GM19025 (cell line): ENCODE measurements around the gene HEXIM1.

Source experiments
- ATAC-seq: cut with Tn5 transposase; IDR thresholded peaks from one replicate; pipeline ENCODE4 v1.9.1; 2021; ENCODE audit warnings: mild to moderate bottlenecking, low read depth, moderate library complexity; ENCODE audit not compliant: unreplicated experiment

The HEXIM1 gene

DNA sequence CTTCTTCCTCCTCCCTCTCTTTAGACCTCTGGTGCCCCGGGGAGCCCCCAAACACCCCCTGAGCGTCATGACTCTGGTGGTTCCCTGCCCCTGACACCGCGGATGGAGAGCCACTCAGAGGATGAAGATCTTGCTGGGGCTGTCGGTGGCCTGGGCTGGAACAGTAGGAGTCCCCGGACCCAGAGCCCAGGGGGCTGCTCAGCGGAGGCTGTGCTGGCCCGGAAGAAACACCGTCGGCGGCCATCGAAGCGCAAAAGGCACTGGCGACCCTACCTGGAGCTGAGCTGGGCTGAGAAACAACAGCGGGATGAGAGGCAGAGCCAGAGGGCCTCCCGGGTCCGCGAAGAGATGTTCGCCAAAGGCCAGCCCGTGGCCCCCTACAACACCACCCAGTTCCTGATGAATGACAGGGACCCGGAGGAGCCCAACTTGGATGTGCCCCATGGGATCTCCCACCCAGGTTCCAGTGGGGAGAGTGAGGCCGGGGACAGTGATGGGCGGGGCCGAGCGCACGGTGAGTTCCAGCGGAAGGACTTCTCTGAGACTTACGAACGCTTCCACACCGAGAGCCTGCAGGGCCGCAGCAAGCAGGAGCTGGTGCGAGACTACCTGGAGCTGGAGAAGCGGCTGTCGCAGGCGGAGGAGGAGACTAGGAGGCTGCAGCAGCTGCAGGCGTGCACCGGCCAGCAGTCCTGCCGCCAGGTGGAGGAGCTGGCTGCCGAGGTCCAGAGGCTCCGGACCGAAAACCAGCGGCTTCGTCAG, 20.9 kb downstream of the HEXIM1 start:
- no peak for ATAC-seq

DNA sequence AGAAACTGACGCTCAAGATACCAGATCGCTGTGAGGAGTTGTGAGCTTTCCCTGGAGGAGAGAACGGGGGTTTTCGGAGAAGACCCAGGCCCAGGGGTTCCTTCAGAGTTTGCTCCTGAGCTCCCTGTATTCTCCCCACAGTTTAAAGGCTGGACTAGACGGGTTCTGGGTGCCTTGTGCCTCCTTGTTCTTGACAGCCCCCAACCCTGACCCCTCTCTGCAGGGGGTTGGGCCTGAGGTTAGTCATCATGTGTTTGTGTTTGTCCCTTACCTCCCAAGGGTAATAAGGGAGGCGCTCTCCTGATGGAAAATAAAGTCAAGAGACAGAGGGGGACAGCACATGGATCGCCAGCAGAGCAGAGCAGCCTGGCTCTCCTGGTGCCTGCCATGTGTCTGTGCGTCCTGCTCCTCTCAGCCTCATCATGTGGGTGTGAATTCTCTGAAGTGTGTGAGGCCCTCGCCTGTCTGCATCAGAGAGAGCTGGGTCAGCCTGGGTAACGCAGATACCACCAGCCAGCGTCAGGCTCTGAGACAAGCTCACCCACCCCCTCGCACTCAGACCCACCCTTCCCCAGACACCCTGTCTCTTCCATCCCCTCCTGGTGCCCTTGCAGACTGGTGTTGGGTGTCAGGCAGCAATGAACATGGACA, 22.1 kb downstream of the HEXIM1 start:
- ATAC-seq: no peak

DNA sequence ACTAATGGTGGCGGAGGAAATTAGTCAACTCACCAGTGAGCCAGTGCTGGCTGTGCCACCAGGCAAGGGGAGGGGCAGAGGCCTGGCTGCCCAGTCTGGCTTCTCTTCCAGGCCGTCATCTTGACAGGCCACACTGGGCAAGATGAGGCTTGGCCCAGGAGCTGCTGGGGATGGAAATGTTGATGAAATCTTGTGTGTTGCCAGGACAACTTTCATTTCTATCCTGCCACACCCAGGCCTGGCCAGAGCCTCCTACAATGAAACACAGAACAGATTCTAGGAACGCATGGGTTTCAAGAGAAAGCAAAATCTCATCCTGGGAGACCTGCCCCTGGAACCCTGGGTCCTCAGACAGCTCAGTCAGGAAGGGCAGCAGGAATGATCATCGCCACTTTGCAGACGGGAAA, 22.7 kb downstream of the HEXIM1 start:
- ATAC-seq: no peak

DNA sequence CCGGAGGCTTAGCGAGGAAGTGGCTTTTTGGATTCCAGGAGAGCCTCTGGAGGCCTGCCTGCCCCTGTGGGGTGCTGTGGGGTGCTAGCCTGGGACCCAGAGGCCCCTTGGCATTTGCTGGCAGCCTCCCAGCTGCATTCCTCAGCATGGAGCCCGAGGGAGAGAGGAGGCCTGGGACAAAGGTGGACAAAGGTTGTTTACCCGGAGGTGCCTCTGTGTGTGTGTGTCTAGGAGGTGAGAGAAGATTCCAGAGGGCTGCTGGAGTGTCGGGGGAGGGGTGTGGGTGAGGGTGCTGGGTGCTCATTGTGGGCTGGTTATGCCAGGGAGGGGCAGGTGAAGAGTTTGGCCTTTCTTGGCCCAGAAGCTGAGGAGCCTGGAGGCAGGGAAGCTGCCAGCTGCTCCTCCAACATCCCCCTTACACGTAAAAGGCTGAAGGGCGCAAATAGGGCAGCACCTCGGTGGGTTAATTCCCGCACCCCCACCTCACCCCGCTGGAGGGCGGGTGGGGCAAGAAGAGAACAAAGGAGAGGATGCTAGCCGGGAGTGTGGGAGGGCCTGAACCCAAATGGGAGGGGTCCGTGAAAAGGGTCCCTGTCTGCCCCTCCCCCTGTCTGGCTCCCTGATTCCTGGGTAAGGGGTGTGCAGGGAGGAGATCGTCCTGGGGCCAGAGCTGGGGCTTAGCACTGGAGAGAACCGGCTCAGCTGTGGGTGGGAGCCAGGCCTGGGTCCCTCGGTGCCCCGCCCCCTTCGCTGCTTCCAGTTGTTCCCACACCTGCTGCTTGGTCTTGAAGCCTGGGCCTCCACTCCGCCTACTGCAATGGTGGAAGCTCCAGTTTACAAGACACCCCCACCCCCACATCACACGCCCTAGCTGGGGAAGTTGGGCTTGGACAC, 23.3 kb downstream of the HEXIM1 start:
- ATAC-seq: no peak

DNA sequence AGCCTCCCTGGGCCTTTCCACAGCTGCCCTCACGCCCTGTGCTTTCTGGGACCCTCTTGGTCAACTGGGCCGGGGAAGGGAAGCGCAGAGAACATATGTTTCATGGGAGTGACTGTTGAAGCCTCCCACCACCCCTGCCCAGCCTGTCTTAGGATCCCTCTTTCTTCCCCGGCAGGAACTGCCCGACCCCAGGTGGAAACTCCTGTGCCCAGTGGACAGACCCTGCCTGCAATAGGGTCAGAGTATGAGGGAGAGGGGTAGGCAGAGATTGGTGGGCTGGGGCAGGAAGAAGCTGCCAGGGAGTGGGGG, 23.9 kb downstream of the HEXIM1 start:
- no peak for ATAC-seq

DNA sequence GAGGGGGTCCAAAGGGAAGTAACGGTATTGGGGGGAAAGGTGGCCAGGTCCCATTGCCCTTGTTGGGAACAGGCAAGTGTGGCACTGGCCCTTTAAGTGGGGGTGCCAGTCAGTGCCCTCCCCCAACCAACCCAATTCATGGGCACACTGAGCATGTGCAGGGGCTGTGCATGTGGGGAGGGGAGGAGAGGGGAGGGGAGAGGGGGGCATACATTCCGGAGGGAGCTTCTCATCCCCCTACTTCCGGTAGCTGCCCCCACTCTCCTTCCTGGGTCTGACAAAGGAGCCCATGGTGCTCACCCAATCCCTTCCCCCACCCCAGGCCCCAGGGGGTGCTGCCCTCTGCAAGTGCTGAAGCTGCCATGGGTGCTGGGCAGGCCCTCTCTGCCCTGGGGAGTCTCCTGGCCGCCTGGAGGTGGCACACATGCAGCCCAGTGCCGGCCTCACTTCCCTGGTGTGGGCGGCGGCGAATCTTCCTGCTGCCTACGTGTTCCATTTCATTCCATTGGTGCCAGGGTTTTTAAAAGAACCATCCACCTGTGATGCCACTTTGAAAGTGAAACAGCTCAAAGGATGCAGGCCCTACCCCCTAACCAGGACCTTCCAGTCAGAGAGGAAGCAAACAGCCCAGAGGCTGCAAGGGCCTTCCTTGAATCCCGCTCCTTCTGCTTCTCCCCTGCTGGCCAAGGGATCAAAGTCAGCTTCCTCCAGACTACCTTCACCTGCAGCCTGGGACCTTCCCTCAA, 24.4 kb downstream of the HEXIM1 start:
- no peak for ATAC-seq

DNA sequence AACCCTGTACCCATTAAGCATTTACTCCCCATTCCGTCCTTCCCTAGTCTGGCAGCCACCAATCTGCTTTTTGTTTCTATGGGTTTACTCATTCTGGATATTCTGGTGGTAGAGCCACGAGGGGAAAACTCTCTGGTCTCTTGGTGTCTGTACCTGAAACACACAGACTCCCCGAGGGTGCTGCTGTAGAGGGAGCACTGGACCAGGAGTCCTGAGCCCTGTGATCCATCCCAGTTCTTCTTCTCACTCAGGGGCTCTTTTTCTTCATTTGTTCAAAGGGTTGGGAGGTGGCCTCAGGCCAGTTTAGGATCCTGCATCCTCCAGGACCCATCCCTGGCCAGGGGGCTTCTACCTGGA, 27.5 kb downstream of the HEXIM1 start:
- no peak for ATAC-seq

DNA sequence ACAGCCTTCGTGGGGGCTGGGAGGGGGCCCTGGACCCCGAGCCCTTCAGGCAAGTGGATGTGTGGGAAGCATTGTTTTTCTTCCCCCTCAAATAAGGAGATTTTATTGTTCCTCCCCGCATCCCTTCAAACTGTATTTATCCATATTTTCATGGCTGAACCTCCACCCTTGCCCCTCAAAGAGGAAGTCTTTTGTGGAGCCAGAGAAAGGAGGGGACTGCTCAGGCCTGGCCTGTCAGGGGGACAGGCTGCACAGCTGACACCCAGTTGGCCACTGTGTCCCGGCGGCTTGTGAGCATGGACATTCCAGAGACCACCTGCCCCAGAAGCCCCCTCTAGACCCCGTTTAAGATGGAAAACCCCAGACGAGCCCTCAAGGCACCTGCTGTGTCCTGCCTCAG, 29.3 kb downstream of the HEXIM1 start:
- no peak for ATAC-seq

DNA sequence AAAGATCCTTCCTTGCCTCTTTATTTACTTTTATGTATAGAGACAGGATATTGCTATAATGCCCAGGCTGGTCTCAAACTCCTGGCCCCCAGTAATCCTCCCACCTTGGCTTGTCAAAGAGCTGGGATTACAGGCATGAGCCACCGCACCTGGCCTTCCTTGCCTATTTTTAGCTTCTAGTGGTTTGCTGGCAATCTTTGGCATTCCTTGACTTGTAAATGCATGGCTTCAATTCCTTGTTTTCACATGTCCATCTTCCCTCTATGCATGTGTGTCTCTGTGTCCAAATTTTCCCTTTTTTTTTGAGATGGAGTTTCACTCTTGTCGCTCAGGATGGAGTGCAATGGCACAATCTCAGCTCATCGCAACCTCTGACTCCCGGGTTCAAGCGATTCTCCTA, 35.9 kb downstream of the HEXIM1 start:
- no peak for ATAC-seq

DNA sequence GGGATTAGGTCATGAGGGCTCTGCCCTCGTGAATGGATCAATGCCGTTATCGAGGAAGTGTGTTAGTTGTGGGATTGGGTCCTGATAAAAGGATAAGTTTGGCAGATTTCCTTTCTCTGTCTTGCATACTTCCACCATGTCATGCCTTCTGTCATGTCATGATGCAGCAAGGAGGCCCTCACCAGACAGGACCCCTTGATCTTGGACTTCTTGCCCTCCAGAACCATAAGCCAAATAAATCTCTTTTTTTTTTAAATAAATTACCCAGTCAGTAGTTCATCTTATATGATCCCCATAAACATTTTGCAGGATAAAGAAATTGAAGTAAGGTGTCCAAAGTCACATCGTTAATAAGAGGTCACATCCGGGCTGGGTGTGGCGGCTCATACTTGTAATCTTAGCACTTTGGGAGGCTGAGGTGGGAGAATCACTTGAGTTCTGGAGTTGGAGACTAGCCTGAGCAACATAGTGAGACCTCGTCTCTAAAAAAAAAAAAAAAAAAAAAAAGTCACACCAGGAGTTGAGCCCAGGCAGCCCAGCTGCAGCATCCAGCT, 38.6 kb downstream of the HEXIM1 start:
- no peak for ATAC-seq

DNA sequence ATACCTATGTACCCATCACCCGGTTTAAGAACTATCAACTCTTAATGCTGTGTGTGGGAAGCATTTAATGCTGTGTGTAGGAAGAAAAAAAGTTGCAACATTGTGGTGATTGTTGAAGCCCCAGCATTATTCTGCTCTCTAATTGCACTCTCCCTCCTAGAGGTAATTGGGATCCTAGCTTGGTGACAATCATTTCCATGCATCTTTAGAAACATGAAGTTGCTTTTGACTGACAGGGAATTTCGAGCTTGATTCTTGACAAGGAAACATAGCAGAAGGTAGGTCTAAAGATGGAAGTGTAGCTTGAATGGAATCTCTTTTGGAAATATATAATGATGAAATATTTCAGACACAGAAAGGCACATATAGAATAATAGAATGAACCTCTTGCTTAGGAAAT, 40.7 kb downstream of the HEXIM1 start:
- no peak for ATAC-seq

DNA sequence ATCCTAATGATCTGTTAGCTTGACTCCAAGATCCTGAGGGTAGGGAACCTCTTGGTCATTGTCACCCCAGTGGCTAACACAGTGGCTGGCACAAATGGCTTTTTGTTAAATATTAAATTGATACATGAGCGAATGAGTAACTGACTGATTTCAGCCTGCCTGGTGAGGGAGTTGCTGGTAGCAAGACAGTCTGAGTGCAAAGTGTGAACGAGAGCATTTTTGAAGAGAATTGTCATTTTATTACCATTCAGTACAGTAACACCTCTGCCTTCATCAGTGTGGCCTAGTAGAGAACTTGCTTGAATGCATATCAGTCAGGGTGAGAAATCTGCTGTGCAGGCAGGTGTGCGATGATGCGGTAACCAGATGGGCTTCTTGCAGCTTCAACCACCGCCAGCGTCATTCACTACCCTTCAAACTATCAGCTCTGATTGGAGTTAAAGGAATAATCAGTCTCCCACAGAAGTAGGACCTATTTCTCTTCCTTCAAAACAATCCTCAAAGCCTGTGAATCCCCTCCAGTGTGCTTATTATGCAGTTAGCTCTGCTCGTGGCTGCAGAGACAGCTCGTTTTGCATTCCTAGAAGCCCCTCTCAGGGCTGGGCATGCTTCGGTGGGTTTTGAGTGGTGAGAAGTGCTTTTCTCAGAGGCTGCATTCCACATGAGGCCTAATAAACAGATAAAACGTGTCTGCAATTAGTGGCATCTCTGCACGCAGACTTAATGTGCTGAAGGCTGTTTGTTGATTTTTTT, 42.4 kb downstream of the HEXIM1 start:
- ATAC-seq: no peak

DNA sequence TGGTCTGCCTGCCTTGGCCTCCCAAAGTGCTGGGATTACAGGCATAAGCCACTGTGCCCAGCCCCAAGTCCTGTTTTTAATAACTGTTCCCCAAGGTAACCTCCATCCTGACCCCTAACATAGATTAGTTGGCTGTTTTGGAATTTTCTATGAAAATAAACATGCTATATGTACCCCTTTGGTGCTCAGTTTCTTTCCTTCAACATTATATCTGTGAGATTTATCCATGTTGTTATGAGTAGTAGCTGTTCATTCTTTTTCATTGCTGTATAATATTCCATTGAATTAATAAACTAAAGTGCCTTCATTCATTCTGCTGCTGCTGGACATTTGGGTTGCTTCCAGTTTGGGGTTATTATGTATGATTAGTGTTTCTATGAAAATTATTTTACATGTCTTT, 47.1 kb downstream of the HEXIM1 start:
- ATAC-seq: no peak

DNA sequence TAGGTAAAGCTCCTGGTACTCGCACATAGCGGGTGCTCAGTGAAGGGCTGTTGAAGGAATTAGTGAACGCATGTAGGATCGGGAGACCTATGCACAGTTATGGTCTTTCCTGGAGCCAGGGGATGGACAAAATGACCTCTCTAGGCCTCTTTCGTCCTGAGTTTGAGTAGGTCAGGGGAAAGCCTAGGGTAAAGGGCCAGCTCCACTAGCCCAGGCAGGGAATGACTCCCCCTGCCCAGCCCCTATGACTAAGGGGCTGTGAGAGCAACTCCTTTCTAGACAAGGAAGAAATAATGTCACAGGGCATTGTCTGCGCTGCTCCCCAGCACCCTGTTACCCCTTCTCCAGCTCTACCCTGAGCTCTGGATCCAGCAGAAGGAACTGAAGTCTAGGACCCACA, 48.8 kb downstream of the HEXIM1 start:
- ATAC-seq: no peak

DNA sequence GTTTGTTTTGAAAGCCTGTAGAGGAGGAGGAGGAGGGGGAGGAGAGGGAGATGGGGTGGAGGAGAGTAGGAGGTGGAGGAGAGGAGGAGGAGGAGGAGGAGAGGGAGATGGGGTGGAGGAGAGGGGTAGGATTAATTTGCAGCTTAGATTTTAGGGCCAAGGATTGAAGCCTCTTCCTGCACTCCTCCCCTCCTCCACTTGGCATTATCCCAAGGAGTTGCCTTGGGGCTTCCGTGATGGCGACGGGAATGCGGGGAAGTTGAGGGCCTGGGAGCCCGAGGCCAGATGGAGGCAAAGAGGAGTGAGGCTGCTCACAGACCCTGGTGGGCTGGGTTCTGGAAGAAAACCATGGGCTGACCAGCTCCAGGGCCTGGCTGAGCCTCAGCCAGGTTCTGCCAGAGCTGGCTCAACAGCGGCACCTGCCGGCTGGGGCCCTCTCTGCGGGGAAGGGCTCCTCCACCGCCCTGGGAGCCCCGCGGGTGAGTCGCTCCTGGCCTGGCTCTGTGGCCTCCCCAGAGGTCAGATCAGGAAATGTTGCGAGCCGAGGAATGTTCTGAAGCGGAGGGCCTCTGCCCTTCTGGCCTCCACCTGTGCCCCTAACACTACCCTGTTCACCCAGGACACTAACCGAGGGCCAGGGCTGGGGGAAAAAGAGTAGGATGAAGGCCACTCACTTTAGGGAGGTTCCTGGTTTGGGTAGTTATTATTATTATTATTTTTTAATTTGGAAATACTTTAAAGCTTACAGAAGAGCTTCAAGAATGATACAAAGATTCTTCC, 49.5 kb downstream of the HEXIM1 start:
- ATAC-seq: peak; percentile 82

DNA sequence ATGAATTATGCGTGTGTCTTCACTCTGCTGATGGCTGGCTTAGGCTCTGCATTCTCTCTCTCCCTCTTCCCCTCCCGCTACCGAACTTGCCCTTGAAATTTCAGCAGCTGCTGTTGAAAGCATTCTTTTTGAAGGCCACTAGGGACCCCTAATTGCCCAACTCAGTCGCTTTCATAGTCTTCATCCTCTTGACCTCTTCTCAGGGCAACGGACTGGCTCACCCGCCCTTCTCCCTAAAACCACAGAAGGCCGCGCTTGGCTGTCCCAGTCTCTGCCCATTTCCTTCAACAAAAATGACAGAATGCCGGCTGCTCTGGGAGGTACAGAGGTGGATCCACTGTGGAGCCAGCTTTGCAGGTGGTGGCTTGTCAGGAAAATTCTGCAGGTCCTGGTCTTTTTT, 52.4 kb downstream of the HEXIM1 start:
- no peak for ATAC-seq

DNA sequence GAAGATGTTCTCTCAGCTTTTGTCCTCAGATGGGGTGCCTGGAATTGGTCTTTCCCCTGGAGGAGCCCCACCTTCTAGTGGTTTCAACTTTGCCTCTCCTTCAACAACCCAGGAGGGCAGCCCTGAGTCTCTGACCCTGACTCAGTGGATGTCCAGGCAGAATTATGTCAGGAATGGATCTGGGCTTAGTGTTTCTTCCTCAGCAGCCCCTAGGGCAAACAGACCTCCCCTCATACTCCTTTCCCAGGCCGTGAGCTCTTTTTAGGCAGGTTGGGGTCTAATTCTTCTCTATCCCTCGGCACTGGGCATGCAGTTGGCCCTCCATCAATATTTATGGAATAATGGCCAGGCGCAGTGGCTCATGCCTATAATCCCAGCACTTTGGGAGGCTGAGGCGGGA, 53.2 kb downstream of the HEXIM1 start:
- no peak for ATAC-seq
